SIG-M5 treated with dmso at 0.1 percent for 504 hours (cell line): ENCODE measurements around the gene FGFR2.

Source experiments
- DNase-seq: peaks from one replicate; lab custom pipeline; 2025; ENCODE audit not compliant: unreplicated experiment; lab: John Stamatoyannopoulos, UW

The FGFR2 gene

GRCh38 chr10:121497513-121498470 lies 100.5 kb downstream of the FGFR2 start:
- DNase-seq, result no peak

GRCh38 chr10:121495719-121496118 lies 102.5 kb downstream of the FGFR2 start:
- DNase-seq, result no peak

- no peak for DNase-seq
Measured at GRCh38 chr10:121494296-121494695, 103.9 kb downstream of the FGFR2 start.

- no peak for DNase-seq
Measured at GRCh38 chr10:121493521-121493920, 104.7 kb downstream of the FGFR2 start.

- no peak for DNase-seq
Measured at GRCh38 chr10:121490871-121491519, 107.2 kb downstream of the FGFR2 start.

- no peak for DNase-seq
Measured at GRCh38 chr10:121485436-121486139, 112.7 kb downstream of the FGFR2 start.

- no peak for DNase-seq
Measured at GRCh38 chr10:121484816-121485215, 113.4 kb downstream of the FGFR2 start.

- DNase-seq, result no peak
Measured at GRCh38 chr10:121484401-121484800, 113.8 kb downstream of the FGFR2 start.

GRCh38 chr10:121481180-121481579 lies 117.1 kb downstream of the FGFR2 start:
- DNase-seq, result no peak

GRCh38 chr10:121478556-121478955 lies 119.7 kb downstream of the FGFR2 start:
- DNase-seq, result no peak

GRCh38 chr10:121469797-121470606 lies 128.2 kb downstream of the FGFR2 start:
- no peak for DNase-seq

GRCh38 chr10:121468726-121469125 lies 129.5 kb downstream of the FGFR2 start:
- no peak for DNase-seq

- no peak for DNase-seq
Measured at GRCh38 chr10:121466424-121466823, 131.8 kb downstream of the FGFR2 start.

GRCh38 chr10:121465215-121465614 lies 133.0 kb downstream of the FGFR2 start:
- no peak for DNase-seq

GRCh38 chr10:121464517-121464916 lies 133.7 kb downstream of the FGFR2 start:
- DNase-seq, result no peak

- DNase-seq, result no peak
Measured at GRCh38 chr10:121462955-121463354, 135.3 kb downstream of the FGFR2 start.

- no peak for DNase-seq
Measured at GRCh38 chr10:121462281-121462680, 136.0 kb downstream of the FGFR2 start.

GRCh38 chr10:121461307-121461706 lies 136.9 kb downstream of the FGFR2 start:
- DNase-seq, result no peak

GRCh38 chr10:121460733-121461132 lies 137.5 kb downstream of the FGFR2 start:
- no peak for DNase-seq

GRCh38 chr10:121459622-121460453 lies 138.4 kb downstream of the FGFR2 start:
- DNase-seq, result no peak
